ENCODE results near the gene PHF2.
A peak's percentile ranks its signal among the peaks of the same experiment; 100 is the strongest.

PHF2 gene

DNA sequence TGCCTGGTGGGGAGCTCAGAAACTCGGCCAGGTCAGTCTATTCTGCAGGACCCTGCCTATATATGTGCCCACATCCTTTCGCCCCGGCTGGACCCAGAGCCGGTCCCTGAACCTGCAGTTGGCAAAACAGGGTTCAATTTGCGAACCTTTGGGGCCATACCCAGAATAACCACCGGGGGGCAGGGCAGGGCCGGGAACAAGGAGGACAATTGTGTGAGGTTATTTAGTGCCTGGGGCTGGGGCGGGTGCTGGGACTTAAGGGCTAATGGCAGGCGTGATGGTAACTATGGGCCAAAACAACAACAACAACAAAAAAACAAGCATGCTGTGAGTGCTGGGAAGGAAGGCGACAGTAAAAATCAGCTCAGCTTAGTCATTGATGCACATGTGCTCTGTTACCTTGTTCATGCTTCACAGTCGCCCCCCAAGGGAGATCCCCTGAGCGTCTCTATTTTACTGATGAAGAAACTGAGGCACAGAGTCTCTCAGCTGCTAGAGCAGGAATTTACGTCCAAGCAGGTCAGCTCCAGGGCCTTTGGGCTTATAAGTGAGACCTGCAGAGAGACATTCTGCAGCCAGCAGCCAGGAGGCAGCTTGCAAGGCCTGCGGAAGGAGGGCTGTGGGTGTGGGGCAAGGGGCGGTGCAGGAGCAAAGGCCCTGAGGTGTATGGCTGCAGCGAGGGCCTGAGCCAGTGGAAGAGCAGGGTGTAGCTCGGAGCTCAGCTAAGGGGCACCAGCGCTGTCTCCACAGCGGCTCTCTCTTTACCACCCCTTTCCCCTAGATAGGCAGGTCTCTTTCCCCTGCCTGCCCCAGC, 106.0 kb downstream of the PHF2 start:
- DNase-seq, result peak; percentile 66

DNA sequence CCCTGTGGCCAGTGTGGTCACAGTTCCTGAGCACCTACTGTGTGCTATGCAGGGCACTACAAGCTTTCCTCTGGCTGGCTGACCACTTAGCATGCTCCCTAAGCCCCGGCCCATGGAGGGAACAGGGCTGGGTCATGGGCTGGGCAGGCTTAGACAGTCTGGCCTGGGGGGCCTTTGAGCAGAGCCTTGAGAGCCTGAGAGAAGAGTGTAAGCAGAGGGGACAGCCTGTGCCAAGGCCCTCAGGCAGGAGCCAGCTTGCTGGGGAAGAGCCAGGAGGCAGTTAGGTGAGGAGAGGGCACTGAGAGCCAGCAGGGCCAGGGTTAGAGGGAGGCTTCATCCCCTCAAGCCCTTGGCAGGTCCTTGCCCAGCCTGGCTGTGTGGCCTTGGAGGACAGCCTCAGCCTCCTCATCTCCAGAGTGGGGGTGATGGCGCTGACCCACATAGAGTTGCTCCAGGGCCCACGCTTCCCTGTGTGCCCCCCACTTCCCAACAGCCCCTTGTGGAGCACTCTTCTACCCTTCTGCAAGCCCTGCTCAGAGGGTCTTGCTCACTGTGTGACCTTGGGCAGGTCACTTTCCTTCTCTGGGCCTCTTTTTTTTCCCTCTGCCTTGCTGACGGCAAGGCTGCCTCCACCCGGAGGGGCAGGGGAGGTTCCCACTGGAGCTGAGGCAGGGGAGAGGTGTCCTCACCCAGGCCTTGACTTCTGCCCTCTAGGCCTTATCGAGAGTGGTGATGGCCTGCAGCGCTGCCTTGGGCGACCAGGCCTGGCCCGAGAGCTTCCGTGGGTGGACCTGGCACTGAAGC, 107.1 kb downstream of the PHF2 start:
- DNase-seq, result no peak

DNA sequence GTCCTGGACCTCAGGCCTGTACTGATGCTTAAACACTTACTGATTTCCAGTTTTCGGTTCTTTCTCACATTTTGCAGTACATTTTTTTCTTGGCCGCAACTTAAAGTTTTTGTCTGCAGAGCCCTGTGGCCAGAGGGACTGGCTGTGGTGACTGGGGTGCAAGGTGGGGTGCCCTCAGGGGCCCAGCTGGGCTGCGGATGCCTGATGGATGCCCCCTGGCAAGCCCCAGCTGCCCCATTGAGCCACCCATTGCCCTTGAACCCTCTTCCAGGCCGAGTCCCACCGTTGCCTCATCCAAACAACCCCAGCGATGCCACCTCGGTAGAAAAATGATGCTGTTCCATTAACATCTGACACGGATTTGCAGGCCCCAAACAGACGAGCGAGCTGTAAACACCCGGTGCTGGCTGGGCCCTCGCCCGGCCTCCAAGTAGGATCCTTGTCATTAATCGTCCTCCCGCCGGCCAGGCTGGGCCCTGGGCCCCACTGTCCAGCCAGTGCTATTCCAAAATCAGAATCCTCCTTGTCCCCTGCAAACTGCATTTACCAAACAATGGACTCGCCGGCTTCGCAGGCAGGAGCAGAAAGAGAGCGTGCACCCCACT, 107.9 kb downstream of the PHF2 start:
- no peak for DNase-seq

DNA sequence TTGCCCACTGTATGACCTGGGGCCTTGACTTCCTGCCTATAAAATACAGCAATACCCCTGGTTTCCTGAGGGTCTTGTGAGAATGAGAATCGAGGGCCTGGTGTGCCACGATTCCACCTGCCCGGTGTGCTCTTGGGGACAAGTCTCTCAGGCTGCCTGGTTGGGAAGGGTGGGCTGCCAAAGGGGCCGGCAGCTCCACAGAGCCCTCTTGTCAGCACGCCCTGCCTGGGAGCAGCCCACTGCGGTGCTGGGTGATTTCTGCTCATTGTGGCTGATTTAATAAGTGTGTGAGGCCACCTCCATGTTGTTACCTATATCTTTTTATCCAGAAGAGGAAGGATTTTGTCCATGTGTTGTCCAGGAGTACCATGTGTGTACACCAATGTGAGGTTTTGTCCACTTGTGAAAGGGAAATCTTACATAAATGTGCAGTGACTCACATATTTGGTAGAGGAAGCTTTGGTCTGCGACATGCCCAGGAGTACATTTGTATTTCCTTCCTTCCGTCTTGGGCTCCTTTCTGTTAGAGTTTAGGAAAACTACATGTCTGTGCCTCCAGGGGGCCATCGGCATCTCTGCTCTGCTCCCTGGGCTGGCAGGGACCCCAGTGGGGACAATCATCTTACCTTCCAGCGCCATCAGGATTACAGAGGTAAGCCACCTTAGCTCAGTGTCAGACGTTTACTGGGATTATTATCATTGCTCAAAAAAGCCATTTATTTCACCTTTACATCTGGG, 108.6 kb downstream of the PHF2 start:
- DNase-seq, result no peak

DNA sequence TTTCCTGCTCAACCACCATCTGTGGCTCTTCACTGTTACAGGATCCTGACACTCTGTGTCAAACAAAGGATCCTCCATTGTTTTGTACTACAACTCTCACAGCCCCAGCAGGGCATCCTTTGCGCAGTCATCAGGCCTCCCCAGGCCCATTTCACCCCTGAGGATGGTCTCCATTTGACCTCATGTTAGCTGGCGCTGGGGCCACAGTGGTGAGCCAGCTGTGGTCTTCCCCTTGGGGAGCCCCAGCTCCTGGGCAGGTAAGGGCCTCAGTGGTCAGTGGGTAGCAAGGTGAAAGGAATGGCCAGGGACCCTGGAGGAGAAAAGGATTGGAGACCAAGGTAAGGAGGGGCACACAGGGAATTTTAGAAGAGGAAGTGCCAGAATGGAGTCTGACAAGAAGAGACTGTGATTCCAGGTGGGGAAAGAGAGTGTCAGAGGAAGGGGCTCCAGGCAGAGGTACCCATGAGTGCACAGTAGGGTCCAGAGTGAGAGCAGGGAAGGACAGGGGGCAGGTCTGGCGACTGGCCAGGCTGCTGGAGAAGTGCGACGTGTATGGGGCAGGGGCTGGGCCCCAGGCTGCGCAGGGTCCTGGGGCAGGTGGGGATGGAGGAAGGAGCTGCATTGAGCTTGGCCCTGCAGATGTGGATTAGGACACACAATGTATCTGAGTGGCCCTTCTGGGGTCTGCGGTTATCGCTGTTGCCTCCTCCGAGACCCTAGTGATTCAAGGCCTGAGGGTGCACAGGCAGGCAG, 109.9 kb downstream of the PHF2 start:
- DNase-seq, result no peak

DNA sequence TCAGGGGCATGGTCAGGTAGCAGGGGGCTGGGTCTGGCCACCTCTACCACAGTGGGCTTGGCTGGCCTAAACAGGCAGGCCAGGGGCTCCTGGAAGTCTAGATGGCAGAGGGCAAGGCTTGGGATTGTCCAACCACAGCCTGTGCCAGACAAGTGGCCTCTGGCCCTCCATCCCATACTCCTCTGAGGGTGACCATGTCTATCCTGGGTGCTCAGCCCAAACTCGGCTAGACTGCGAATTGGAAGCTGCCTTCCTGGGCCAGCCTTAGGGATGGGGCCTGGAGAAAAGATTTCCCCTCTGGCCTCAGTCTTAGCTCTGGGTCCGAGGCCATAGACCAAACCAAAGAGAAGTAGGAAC, 110.5 kb downstream of the PHF2 start:
- no peak for DNase-seq

DNA sequence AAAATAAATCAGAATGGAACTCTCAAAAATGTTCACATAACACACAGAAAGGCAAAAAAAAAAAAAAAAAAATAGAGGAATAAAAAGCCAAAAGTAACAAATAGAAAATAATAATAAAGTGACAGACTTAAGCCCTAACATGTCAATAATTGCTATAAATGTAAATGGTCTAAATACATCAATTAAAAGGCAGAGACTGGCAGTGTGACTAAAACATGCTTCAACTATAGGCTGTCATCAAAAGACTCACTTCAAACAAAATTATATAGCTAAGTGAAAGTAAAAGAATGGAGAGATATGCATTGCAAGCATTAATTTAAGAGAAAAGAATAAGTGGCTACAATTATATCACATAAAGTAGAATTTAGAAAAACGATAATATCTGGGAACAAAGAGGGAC, 114.2 kb downstream of the PHF2 start:
- DNase-seq, result no peak

DNA sequence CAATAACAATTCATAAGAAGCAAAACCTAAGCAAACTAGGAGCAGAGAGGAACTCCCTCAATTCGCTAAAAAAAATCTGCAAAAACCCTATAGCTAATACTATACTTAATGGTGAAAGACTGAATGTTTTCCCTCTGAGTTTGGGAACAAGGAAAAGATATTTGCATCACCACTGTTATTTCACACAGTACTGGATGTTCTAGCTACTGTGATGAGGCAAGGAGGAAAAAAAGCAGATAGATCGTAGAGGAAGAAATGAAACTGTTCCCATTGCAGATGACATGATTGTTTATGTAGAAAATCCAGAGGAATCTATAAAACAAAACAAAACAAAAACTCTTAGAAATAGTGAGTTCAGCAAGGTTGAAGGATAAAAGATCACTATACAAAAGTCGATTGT, 116.7 kb downstream of the PHF2 start:
- DNase-seq, result no peak

DNA sequence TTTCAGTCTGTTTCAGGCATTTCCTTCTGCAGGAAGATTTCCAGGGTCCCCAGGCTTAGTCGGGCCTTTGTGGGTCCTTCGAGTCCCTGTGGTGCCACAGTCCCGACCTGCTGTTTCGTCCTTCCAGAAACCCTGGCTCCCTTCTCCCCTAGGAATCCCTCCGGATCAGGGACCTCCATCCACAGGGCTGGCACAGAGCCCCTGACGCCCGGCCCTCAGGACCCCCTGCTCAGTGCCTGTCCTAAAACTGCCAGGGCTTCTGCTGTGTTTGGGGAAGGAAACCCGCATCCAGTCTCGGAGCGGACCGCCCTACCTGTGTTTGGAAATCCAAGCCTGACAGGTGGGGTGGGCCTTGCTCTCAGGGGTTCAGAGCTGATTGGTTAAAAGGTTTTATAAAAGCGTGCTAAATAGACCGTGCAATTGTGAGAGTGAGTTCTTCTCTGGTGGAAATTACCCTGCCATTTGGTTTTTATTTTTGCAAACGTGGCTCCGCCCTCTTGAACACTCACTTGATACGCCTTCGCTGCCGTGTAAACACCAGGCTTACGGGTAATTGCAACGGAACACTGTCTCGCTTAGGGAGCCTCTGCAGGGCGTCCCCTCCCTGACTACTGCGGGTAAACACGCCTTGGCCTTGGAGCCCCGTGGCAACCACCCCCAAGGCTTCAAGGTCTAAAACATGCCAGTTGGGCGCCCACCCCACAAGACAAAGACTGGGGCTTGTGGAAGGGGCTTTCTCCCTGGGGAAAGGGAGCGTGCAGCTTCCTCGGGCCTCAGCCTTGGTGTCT, 121.2 kb downstream of the PHF2 start:
- no peak for DNase-seq

DNA sequence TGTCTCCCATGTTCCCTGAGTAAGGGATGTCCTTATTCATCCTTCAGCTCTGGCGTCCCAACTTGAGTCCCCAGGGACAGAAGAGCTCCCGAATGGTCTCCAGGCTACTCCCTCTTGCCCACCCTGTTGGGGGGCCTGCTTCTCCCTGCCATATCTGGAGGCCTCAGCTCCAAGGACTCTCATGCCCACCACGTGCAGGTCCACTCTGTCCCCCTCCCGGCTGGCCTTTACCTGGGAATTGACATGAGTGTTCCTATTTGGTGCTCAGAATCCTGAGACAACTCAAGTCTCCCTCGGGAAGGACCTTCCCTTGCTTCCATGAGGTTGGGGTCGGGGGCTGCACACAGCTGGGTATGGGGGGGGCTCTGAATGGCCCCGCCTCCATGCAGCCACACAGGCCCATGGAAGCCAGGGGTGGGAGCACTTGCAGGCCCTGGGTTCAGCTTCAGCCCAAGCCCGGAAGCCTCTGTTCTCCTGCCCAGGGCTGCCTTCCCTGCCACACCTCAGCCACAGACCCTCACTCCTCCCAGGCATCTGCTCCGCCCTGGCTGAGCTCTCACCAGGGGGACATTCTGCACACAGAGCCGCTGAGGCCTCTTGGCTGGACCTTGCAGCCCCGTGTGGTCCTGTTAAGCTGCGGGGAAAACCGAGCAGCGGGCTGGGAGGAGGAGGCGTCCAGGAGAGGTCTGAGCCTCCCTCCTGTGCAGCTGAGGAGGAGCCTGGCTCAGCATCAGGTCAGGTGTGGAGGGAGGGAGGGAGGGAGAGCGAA, 121.9 kb downstream of the PHF2 start:
- no peak for DNase-seq

DNA sequence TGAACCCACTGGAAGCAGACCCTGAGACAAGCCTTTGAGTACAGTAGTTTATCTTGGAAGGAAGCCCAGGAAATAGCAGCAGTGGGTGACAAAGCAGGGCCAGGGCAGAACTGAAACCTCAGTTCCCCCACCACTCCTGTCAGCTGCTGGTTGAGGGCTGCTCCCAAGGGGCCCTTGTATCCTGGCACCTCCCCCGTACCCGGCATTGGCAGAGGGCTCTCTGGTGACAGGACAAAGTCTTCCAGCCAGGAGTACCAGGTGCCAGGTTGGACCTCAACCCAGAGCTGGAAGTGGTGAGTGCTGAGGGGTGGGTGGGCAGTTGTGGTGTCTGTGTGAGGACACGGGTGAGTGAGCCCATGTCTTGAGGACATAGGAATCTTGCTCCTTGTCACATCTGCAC, 123.3 kb downstream of the PHF2 start:
- DNase-seq, result no peak

DNA sequence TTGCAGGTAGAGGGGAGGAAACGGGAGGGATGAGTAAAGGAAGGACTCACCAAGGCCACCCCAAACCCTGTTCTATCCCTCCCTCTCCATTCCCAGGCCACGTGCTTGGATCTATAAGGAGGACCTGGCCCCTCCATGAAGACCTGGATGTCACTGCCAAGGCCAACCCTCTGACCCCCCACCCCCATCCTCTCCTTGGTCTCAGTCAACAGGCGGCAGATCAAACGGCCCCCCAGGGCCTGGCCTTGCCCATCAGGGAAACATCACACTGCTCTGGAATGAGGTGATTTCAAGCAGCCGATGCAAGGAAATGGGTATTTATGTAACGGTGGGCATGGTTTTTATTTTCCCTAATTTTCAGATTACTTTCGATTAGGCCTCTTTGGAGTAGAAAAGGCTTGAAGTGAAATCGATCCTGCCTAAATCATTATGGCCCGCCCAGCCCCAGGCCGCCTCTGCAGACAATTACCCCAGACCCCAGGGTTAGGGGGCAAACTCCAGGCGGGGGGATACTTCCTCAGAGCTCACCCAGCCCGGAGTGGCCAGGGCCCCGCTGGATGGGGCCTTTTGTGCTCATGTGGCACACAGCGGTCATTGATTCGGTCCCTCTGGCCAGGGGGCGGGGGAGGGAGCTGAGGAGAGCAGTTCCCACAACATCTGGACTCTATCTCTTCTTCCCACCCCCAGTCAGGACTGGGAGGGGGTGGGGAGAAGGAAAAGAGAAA, 125.3 kb downstream of the PHF2 start:
- no peak for DNase-seq

DNA sequence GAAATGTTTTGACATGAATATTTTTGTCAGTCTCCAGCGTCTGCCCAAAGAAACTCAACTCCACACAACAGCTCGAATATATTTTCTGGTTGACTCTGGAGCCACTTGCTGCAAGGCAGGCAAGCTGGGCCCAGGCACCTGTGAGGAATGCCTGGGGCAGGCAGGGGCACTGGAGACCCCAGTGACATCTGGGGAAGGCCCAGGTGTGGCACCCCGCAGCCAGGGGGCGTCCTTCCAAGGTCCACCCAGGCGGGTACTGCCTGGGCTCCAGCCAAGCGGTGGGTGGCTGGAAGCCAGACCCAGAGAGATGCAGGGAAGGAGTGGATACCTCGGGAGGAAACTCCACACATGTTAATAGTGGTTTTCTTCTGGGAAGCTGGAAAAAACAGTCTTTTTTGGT, 125.9 kb downstream of the PHF2 start:
- no peak for DNase-seq

DNA sequence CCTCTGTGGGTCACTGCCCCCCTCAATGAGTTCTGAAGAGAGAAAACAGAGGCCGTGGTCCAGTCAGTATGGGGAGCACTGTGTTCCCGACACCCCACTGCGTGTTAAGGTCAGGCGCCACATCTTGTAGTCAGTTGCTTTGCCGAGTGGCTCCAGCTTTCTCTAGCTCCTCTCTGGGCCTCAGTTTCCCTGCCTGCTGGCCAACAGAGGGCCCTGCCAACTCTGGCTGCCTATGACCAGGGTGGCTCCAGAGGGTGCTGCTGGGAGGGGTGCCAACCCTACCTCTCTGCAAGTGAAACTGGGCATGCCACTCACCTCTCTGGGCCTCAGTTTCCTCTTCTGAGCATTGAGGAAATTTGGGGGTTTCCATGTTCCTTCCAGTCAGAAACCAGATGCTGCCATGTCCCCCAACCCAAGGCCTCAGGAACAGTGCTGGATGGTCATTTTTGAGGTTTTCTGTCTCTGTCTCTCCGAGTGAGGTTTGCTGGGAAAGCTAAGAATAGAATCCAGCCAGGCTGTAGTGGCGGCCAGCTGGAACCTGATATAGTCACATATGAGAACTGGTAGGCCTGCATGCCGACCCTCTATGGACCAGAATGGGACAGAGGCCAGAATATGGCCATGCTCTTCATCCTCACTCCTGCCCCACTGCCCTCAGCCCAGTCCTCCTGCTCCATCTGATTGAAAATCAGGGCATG, 132.1 kb downstream of the PHF2 start:
- no peak for DNase-seq

DNA sequence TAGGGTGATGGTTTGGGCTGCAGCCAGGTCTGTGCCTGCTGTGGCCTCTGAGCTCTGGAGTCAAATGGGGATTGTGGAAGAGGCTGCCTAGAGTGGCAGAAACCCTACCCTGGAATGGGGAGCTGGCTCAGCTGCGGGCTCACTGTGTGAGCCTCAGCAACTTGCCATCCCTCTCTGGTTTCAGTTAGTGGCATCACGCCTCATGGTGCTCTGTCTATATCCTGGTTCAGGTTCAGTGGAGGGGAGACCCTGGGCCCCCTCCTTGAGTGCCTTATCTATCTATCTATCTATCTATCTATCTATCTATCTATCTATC, 132.6 kb downstream of the PHF2 start:
- DNase-seq, result no peak

DNA sequence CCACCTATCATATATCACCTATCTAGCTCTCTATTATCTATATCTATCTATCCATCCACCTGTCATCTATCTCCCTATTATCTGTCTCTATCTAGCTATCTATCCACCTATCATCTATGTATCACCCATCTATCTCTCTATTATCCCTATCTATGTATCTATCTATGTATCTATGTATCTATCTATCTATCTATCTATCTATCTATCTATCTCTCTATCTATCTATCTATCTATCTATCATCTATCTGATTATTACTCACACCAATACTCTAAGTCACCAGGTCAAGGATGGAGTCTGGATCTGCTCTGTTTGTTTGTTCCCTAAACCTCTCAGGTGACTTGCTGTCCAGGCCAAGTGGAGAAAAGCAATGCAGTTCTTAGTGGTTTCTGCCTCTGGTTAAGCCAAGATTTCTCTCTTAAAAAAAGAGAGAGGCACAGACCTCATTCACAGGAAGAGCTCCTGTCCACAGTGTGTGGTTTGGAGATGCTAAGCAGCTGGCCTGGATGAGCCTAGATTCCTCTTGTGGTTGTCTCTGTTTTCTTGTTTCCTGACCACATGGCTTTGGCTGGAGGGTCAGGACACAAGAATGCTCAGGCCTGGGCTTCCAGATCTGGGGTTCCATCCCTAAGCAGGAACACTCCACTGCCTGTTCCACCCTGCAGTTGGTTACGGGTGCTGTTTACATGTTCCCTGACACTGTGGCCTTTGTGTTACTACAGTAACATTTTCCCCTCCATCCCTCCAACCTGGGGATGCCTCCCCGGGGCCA, 133.4 kb downstream of the PHF2 start:
- DNase-seq, result no peak

DNA sequence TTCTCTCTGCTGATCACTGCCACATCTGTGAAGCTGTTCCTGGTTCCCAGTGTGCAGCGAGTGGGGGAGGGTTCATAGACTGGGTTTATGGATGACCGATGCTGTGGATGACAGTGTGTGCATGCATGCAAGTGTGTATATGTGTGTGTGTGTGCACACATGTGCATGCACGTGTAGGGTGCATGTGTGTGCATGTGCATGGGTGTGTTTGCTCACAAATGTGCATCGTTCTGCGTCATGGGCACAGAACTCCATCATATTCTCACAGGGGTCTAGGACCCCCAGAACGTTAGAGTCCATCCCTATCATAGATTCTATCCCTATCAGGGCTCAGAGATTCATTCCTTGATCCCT, 134.0 kb downstream of the PHF2 start:
- no peak for DNase-seq

DNA sequence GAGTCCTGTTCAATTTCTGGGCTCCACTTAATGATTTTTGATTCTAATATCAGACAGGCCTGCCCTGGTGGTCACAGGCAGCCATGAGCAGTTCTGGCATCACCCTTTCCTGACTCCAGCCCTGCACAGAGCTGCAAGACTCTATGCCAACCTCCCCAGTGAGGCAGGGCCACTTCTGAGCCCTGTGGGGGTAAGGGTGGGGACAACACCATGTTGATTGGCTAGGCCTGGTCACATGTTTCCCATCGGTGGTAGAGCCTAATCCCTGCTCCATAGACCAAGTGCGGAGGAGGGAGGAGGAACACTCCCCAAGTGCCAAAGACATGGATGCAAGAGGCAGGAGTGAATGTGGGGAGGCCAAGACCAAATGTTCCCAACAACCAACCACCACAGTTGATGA, 134.6 kb downstream of the PHF2 start:
- DNase-seq, result no peak

DNA sequence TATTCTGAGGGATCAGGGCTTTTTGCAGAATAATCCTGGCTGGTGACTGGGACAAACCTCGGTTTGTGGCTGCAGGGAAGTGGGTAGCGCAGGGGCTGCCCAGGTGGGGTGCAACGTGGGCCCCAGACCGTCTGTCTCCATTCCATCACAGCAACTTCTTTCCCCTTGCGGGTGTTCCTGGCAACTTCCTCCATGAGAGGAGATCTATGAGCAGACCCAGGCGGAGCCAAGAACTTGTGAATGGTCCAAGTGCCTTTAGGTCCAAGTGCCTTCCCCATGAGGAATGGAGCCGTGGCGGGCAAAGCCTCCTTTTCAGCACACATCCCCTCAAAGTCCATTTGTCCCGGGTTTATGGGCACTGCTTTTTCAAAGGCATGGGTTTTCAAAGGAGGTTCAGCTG, 136.5 kb downstream of the PHF2 start:
- DNase-seq, result no peak

Data from activated CD4-positive, alpha-beta T cell treated with anti-CD3 and anti-CD28 coated beads, Interleukin-10, Interleukin-2, amounts not matched to agents 100 ng/mL and 50 ng/mL, durations not matched to agents 16 hours and 8 hours (primary cell).